Adrenal gland (tissue), 5 donors: ENCODE results near the gene ZRANB1.

Experiments used
- POLR2A ChIP-seq, 2 donors: fragments of 450-650 bp; IDR thresholded peaks; one replicate each; pipeline ENCODE4 v1.6.1; 2017; ENCODE audit warnings: antibody characterized with exemption in 2 of 2, mild to moderate bottlenecking in 2 of 2, moderate library complexity in 1 of 2
- TF ChIP-seq, protein P1 (sequence below), 6 experiments: fragments of 450-650 bp in 4 of 6; fragments of 200-600 bp in 2 of 6; sonication (generic) in 1 of 6; IDR thresholded peaks; 1 replicate in 5 of 6; 2 replicates in 1 of 6; pipeline versions ENCODE4 v1.5.1 to v1.8.0; 2016 to 2021; ENCODE audit warnings: antibody characterized with exemption in 6 of 6, mild to moderate bottlenecking in 2 of 6, moderate library complexity in 1 of 6
- donor health status: DM: no; HTN: no; CAD: no.

DNA sequence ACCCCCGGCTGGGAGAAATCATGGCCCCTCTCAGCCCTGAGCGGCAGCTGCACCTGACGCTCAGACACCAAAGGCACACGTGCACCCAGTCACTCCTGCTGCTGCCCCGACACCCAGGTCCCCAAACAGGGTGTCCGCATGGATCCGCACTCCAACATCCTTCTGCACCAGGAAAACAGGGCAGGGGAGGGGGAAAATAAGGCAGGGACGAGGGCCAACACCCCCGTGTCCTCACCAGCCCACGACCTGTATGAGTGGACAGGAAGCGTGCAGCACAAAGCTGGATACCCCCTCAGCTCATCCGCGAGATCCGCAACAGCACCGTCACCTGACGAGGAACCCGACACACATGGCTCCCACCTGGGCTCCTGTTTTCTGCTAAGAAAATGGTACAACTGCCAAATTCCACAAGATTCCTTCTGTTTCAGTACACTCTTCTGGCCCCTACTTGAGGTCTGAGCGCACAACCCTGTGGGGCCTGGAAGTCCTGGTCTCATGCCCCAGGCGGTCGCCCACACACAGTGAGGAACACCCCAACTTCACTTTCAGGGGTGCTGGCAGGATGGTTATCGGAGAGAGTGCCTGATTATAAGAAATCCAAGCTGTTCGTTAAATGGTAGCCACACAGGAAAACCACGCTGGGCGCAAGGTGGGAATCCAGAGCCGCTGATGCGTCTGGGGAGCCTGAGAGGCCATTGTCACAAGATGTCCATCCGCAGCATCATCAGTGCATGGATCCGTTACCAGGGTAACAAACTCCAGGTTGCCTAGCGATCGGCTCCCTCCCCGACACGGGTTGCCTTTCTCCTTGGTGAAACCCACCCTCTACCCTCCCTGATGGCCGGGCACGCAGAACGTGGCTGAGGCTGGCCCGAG is 63.6 kb downstream of the ZRANB1 start:
- TF ChIP-seq, protein P1, sequence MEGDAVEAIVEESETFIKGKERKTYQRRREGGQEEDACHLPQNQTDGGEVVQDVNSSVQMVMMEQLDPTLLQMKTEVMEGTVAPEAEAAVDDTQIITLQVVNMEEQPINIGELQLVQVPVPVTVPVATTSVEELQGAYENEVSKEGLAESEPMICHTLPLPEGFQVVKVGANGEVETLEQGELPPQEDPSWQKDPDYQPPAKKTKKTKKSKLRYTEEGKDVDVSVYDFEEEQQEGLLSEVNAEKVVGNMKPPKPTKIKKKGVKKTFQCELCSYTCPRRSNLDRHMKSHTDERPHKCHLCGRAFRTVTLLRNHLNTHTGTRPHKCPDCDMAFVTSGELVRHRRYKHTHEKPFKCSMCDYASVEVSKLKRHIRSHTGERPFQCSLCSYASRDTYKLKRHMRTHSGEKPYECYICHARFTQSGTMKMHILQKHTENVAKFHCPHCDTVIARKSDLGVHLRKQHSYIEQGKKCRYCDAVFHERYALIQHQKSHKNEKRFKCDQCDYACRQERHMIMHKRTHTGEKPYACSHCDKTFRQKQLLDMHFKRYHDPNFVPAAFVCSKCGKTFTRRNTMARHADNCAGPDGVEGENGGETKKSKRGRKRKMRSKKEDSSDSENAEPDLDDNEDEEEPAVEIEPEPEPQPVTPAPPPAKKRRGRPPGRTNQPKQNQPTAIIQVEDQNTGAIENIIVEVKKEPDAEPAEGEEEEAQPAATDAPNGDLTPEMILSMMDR (IDR thresholded peaks at IDR 0.05), result no peak
- no peak for TF ChIP-seq POLR2A (IDR thresholded peaks at IDR 0.05)
